ENCODE data around the gene ERMAP.

GRCh38 chr1:42861014-42861399, 44.1 kb downstream of the ERMAP start:
- no peak for TF ChIP-seq ZFP30 (CRISPR knock-in tag; IDR thresholded peaks at IDR 0.05)
- no peak for TF ChIP-seq ZNF565 (CRISPR knock-in tag; conservative IDR thresholded peaks at IDR 0.05; ENCODE audit: low read depth)
- no peak for TF ChIP-seq SNAI2 (CRISPR knock-in tag; IDR thresholded peaks at IDR 0.05)
